ENCODE results near the gene SRSF5.
"Not testable (repeated sequence)": the region's sequence is repeated elsewhere in the genome, so short reads cannot be mapped to it uniquely, and the experiment has no call there.

The SRSF5 gene

GRCh38 chr14:69811868-69812252, 44.9 kb downstream of the SRSF5 start:
- Mint-ChIP-seq H3K27me3 (no peaks in the 10 kb centered on the region), H3K4me3 (no peak overlapping the region), H3K9me3 (no peaks in the 10 kb centered on the region), H3K27ac (no peak overlapping the region), H3K36me3 (no peaks in the 10 kb centered on the region), H3K4me1 (no peaks in the 10 kb centered on the region)

- no peaks in the 10 kb centered on the region for H3K36me3 Mint-ChIP-seq
- no peak overlapping the region for H3K27ac Mint-ChIP-seq
- no peak overlapping the region for H3K4me3 Mint-ChIP-seq
- no peaks in the 10 kb centered on the region for H3K9me3 Mint-ChIP-seq
- H3K27me3 Mint-ChIP-seq: no peaks in the 10 kb centered on the region
- no peaks in the 10 kb centered on the region for H3K4me1 Mint-ChIP-seq
Measured at GRCh38 chr14:69812711-69813110, 45.8 kb downstream of the SRSF5 start.

GRCh38 chr14:69813346-69813745, 46.4 kb downstream of the SRSF5 start:
- H3K9me3 Mint-ChIP-seq, H3K27ac Mint-ChIP-seq, H3K4me1 Mint-ChIP-seq, H3K4me3 Mint-ChIP-seq, H3K36me3 Mint-ChIP-seq, H3K27me3 Mint-ChIP-seq: not testable (repeated sequence)

- H3K27ac Mint-ChIP-seq: no peak overlapping the region
- peaks cover 2% of the 10 kb centered on the region for H3K27me3 Mint-ChIP-seq
- H3K9me3 Mint-ChIP-seq: no peaks in the 10 kb centered on the region
- no peaks in the 10 kb centered on the region for H3K36me3 Mint-ChIP-seq
- no peak overlapping the region for H3K4me3 Mint-ChIP-seq
- peaks cover 3% of the 10 kb centered on the region for H3K4me1 Mint-ChIP-seq
Measured at GRCh38 chr14:69814397-69814796, 47.5 kb downstream of the SRSF5 start.

- Mint-ChIP-seq H3K4me1 (peaks cover 3% of the 10 kb centered on the region), H3K4me3 (no peak overlapping the region), H3K36me3 (no peaks in the 10 kb centered on the region), H3K27me3 (peaks cover 2% of the 10 kb centered on the region), H3K9me3 (no peaks in the 10 kb centered on the region), H3K27ac (no peak overlapping the region)
Measured at GRCh38 chr14:69815556-69815955, 48.6 kb downstream of the SRSF5 start.

- Mint-ChIP-seq H3K9me3 (no peaks in the 10 kb centered on the region), H3K36me3 (no peaks in the 10 kb centered on the region), H3K27ac (no peak overlapping the region), H3K4me3 (no peak overlapping the region), H3K4me1 (peaks cover 3% of the 10 kb centered on the region), H3K27me3 (peaks cover 2% of the 10 kb centered on the region)
Measured at GRCh38 chr14:69816216-69816615, 49.3 kb downstream of the SRSF5 start.

- H3K36me3 Mint-ChIP-seq: no peaks in the 10 kb centered on the region
- peaks cover 3% of the 10 kb centered on the region for H3K4me1 Mint-ChIP-seq
- H3K4me3 Mint-ChIP-seq: no peak overlapping the region
- no peak overlapping the region for H3K27ac Mint-ChIP-seq
- peaks cover 2% of the 10 kb centered on the region for H3K27me3 Mint-ChIP-seq
- no peaks in the 10 kb centered on the region for H3K9me3 Mint-ChIP-seq
Measured at GRCh38 chr14:69818758-69819191, 51.8 kb downstream of the SRSF5 start.

GRCh38 chr14:69819607-69820006, 52.7 kb downstream of the SRSF5 start:
- peaks cover 3% of the 10 kb centered on the region for H3K4me1 Mint-ChIP-seq
- no peaks in the 10 kb centered on the region for H3K36me3 Mint-ChIP-seq
- H3K27me3 Mint-ChIP-seq: peaks cover 2% of the 10 kb centered on the region
- H3K27ac Mint-ChIP-seq: no peak overlapping the region
- H3K9me3 Mint-ChIP-seq: no peaks in the 10 kb centered on the region
- H3K4me3 Mint-ChIP-seq: no peak overlapping the region

- Mint-ChIP-seq H3K4me1 (peaks cover 3% of the 10 kb centered on the region), H3K4me3 (no peak overlapping the region), H3K36me3 (no peaks in the 10 kb centered on the region), H3K27ac (no peak overlapping the region), H3K27me3 (peaks cover 2% of the 10 kb centered on the region), H3K9me3 (no peaks in the 10 kb centered on the region)
Measured at GRCh38 chr14:69820991-69821390, 54.0 kb downstream of the SRSF5 start.

Data from activated naive CD4-positive, alpha-beta T cell treated with anti-CD3 and anti-CD28 coated beads, Interleukin-2, amount 50 U/mL, for 24 hours (primary cell).